CD4-positive, alpha-beta T cell treated with Interferon gamma for 1 hour (primary cell): ENCODE data around the gene AMPD2.

Experiments used
- DNase-seq: peaks from one replicate; pipeline ENCODE4 v3.0.0-alpha.2; 2020

The AMPD2 gene

DNA sequence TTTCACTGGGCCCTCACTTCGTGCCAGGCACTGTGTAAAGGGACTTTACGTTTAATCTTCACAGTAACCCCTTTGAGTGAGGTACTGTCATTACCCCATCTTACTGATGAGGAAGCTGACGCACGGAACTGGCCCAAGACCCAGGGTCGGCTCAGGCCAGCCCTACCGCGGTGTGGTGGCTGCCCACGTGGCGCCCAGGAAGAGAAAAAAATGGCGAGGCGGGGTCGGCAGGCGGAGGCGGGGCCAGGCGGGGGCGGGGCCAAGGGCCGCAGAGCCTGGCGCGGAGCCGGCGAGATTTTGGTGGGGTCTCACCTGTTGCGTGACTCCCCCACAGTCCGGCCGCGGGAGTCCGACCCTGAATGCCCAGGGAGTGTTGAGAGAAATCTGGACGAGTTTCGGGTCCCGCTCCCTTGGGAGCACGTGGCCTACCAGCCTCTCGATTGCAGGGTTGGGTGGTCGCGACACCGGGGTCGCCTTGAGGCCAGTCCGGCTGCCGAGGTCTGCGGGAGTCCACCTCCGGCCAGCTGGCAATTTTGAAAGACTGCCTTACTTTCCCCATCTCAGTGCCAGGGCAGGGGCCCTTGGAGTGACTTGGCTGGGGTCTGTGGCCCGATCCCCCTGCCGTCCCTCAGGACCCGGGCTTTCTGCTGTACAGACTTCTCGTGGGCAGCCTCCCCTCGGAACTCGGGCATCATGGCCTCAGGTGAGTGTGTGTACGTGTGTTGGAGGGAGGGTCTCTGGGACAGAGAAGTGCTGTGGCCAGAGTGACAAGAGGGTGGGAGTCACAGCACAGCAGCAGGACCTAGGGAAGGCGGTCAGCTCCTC is at the start of gene AMPD2, which contains the start of gene GNAT2:
TSS of gene AMPD2 (plus strand) at position 262 of the 825 bp plus-strand sequence. CDS start 1,339 bp downstream, outside the sequence.
TSS of gene GNAT2 (minus strand) at position 41 of the 825 bp plus-strand sequence. CDS start 6,746 bp downstream, outside the sequence.
- peak; percentile 86 for DNase-seq

- DNase-seq = no peak
Measured at GRCh38 chr1:109570414-109570813, 49.2 kb upstream of the AMPD2 start.

DNA sequence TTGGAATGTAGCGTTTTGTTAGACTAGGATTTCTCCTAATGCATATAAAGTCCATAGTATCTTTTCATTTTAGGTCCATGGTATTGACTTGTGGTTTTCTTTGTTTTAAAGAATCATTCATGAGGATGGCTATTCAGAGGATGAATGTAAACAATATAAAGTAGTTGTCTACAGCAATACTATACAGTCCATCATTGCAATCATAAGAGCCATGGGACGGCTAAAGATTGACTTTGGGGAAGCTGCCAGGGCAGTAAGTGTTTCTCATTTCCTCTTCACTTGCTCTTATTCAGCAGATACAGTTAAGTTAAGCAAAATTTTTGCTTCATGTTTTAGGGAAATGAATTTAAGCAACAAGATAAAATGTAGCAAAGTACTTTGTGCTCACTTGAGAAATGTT is 45.9 kb upstream of the AMPD2 start:
- no peak for DNase-seq

- no peak for DNase-seq
Measured at GRCh38 chr1:109578947-109579443, 40.6 kb upstream of the AMPD2 start.

DNA sequence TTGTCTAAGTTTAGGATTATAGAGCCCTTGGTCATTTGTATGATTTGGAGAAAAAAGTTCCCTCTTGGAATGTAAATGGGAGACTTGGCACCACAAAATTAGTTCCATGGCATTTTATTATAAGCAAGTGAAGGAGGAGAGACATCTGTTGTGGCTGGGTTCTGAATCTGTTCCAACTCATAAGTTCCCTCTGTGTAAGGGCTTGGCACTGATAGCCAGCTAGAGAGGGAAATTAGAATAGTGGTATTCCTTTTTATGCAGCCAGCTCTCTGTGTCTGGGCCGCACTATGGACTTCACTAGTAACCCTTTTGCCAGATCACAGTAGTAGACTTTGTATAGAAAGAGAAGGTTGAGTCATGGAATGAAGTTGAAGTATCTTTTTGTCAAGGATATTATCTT is 40.1 kb upstream of the AMPD2 start:
- no peak for DNase-seq

DNA sequence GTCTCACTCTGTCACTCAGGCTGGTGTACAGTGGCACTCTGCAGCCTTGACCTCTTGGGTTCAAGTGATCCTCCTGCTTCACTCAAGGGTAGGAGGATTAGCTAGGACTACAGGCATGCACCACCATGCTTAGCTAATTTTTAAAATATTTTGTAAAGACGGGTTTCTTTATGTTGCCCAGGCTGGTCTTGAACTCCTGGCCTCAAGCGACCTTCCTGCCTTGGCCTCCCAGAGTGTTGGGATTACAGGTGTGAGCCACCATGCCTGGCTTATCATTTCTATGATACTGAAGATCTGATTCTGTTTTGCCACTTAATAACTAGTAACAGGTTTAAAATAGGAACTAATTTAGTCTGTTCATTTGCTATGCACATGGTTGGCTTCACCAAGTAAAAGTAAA is 37.6 kb upstream of the AMPD2 start:
- no peak for DNase-seq

GRCh38 chr1:109584766-109585165 is 34.9 kb upstream of the AMPD2 start:
- DNase-seq = no peak

- DNase-seq = no peak
Measured at GRCh38 chr1:109586055-109586454, 33.6 kb upstream of the AMPD2 start.

- DNase-seq = no peak
Measured at GRCh38 chr1:109589177-109589576, 30.5 kb upstream of the AMPD2 start.

DNA sequence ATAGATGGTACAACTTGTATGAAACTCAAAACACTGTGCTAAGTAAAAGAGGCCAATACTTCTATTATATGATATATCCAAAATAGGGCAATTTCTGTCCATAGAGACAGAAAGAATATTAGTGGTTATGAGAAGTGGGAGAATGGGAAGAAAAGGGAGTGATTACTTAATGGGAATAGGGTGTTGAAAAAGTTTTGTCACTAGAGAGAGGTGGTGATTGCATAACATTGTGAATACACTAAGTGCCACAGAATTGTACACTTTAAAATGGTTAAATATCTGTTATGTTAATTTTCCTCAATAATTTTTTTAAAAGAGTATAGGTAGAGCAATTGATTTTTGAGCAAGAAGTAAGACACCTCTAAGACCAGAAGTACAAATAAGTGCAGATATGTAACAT is 30.0 kb upstream of the AMPD2 start:
- no peak for DNase-seq

GRCh38 chr1:109592916-109593315 is 26.7 kb upstream of the AMPD2 start:
- no peak for DNase-seq

DNA sequence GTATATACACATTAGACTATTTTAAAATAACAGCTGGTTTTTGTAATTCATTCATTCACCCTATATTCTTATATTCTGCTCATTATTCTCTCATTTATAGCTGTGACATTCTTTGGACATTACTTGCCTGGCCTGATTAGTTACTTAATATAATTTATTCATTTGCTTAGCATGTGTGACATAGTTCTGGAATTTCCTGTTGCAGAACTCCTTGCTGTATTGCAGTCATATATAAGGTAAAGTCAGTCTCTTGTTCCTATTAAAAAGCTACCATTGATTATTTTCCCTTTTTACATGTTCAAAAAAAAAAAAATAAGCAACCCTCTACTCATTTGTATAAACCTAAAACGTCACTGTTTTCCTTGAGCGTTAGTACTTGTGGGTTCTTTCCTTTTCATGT is 24.1 kb upstream of the AMPD2 start:
- no peak for DNase-seq

GRCh38 chr1:109598156-109598555 is 21.5 kb upstream of the AMPD2 start:
- no peak for DNase-seq

DNA sequence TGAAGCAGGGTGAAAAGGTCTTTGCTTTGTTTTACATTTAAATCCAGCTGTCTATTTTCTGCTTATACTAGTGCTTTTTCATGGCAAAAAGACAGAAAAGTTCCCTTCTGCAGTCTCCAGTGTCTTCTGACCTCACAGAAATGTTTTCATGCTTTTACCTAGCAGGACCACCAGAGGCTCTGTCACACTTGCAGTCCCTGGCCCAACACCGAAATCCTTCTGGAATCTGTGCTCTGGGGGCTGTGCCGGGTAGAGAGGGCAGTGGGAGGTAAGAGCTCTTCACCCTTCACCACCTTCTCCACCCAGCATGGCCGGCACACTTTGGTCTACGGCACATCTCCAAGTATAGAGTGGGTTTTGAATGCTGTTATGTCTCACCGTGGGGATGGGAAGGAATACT is 21.0 kb upstream of the AMPD2 start:
- no peak for DNase-seq

DNA sequence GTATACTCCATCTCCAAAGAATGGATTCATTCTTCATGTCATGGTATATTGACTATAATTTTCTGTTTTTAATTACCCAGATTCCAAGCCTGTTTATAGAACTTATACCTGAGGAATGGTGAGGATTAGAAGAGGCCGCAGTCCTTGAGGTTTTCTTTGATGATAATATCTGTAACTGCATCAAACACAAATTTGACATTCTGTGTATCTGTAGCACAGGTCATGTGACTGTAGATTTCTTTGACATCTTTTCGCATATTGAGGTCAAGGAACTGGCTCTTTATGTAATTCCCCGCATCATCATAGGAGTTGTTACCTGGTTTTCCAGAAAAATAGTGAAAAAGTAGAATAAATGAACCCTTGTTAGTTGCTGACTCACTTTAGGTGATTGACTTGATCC is 16.4 kb upstream of the AMPD2 start:
- no peak for DNase-seq

GRCh38 chr1:109605381-109605780 is 14.3 kb upstream of the AMPD2 start:
- DNase-seq = no peak

- no peak for DNase-seq
Measured at GRCh38 chr1:109609881-109610280, 9.8 kb upstream of the AMPD2 start.

GRCh38 chr1:109610609-109611307 is 8.9 kb upstream of the AMPD2 start:
- DNase-seq = no peak

- DNase-seq = no peak
Measured at GRCh38 chr1:109611308-109611990, 8.2 kb upstream of the AMPD2 start.

DNA sequence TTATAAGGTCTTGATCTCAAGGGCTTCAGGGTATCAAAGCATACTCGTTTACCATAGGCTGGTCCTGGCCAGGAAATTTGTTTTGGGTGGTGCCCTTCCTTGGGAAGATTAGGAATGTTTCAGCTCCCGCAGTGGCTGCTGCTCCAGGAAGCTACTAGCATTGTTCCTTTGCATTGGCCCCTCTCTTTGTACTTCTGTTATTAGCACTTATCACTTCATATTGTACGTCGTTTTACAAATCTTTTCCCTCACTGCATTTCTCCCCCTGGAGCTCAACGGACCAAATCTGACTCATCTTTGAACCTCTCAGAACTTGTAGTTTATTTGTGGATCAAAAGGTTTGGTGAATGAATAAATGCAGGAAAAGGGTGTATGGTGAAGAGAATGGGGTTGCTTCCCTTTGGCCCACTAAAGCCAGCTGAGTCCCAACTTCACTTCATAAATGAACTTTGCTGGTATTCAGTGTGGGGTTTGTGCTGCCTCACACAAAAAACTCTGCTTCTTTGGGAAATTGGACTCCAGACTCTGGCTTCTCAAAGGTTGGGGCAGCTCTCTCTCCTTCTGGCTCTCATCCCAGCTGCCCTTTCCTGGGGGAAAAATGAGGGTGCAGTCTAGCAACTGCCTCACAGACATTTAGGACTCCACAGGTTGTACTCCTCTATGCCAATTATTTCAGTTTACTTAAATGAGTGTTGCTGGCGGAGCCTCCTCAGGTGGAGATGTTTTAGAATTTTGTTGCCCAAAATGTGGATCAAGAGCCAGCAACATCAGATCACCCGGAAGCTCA is 6.1 kb upstream of the AMPD2 start:
- DNase-seq = no peak

- peak; percentile 69 for DNase-seq
Measured at GRCh38 chr1:109615879-109616278, 3.8 kb upstream of the AMPD2 start.

DNA sequence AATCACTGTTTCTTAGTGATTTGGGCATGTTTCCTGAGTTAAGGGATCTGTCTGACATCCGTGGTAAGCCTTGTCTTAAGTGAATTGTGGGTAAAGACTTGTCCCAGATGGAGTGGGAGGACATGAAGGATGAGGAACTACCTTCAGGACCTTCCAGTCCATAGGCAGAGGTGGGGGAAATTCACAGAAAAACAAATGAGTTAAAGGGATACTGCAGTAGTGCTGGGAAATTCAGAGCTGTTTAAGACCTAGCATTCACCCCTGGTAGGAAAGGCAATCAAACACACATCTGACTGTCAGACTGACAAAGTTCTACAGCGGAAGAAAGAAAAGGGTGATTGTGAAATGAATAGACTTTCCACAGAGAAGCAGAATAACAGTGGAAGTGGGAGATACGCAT is 3.2 kb upstream of the AMPD2 start:
- DNase-seq = no peak
